GM12891 (cell line): Measurements from ENCODE around the gene FGF14.

Experiments
- PAX5 ChIP-seq: IDR thresholded peaks from 2 replicates; pipeline ENCODE4 v1.6.1; 2011; ENCODE audit warnings: low read length, moderate library complexity, mild to moderate bottlenecking; ENCODE audit not compliant: insufficient read depth, severe bottlenecking
- POLR2A ChIP-seq: IDR thresholded peaks from 2 replicates; pipeline ENCODE4 v1.6.1; 2011; ENCODE audit warnings: low read depth, low read length, control low read depth
- POLR2AphosphoS5 ChIP-seq: IDR thresholded peaks from 2 replicates; pipeline ENCODE4 v1.6.1; 2011; ENCODE audit warnings: low read depth, low read length, control low read depth
- POU2F2 ChIP-seq: IDR thresholded peaks from 2 replicates; pipeline ENCODE4 v1.6.1; 2011; ENCODE audit warnings: low read depth, mild to moderate bottlenecking, control low read depth, low read length, moderate library complexity
- TAF1 ChIP-seq: IDR thresholded peaks from 2 replicates; pipeline ENCODE4 v1.6.1; 2011; ENCODE audit warnings: low read depth, low read length, control low read depth

DNA sequence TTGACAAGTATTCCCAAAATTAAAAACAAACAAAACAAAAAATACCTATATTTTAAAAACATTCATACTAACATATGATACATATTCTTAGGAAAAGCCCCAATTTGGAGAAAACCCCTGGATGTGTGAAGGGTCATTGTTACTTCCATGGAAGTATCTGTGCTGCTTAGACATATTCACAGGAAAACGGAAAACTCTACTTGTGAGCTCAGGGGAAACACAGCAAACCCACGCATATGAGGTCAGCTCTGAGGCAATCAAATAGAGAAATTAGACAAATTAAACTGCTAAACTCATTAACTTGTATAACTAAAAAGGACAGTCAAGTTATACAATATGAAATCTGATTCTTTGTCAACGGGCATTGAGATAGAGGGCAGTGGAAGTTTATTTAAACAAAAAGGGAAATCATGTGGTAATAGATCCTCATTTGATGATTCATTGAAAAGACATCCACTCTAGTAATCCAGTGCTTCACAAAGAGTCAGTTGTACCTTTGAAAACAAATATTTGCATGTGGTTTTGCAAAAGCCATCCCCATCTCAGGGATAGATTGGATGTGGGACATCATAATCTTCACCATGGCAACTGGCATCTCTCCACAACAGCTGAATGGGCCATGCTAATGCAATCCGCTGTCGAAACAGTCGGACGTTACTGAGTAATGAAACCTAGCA lies 526.0 kb downstream of the FGF14 start:
- TF ChIP-seq POLR2A (no peak), POU2F2 (no peak), PAX5 (no peak), POLR2AphosphoS5 (no peak), TAF1 (no peak)
